GM04504 (cell line): ENCODE measurements around the gene FBXO48.
A peak's percentile ranks its signal among the peaks of the same experiment; 100 is the strongest.
"Not testable (repeated sequence)": the region's sequence is repeated elsewhere in the genome, so short reads cannot be mapped to it uniquely, and the experiment has no call there.

Source experiments
- DNase-seq: peaks from one replicate; pipeline ENCODE4 v3.0.0-alpha.2; 2012; ENCODE audit warnings: low read depth

FBXO48 gene

GRCh38 chr2:68467077-68467960, at the start of gene FBXO48, which contains the start of gene APLF:
Gene FBXO48 (minus strand): TSS chr2:68467294. CDS start chr2:68465145, 2,149 bp downstream.
Gene APLF (plus strand): TSS chr2:68467585. CDS start chr2:68467732, 147 bp downstream.
- DNase-seq, result peak; percentile 99

- no peak for DNase-seq
These were observed 49.2 kb upstream of the FBXO48 start for GRCh38 chr2:68516051-68516955.

GRCh38 chr2:68514316-68514929, 47.3 kb upstream of the FBXO48 start:
- no peak for DNase-seq

GRCh38 chr2:68512966-68513365, 45.9 kb upstream of the FBXO48 start:
- DNase-seq, result no peak

- DNase-seq, result no peak
These were observed 45.2 kb upstream of the FBXO48 start for GRCh38 chr2:68512326-68512725.

- no peak for DNase-seq
These were observed 39.1 kb upstream of the FBXO48 start for GRCh38 chr2:68506170-68506569.

GRCh38 chr2:68505603-68506159, 38.6 kb upstream of the FBXO48 start:
- no peak for DNase-seq

GRCh38 chr2:68501768-68502167, 34.7 kb upstream of the FBXO48 start:
- no peak for DNase-seq

GRCh38 chr2:68500649-68501048, 33.6 kb upstream of the FBXO48 start:
- no peak for DNase-seq

GRCh38 chr2:68499133-68499532, 32.0 kb upstream of the FBXO48 start:
- DNase-seq, result no peak

- no peak for DNase-seq
These were observed 24.5 kb upstream of the FBXO48 start for GRCh38 chr2:68491582-68491981.

- no peak for DNase-seq
These were observed 22.2 kb upstream of the FBXO48 start for GRCh38 chr2:68489282-68489681.

- DNase-seq, result not testable (repeated sequence)
These were observed 21.5 kb upstream of the FBXO48 start for GRCh38 chr2:68488605-68489004.

GRCh38 chr2:68487773-68488355, 20.8 kb upstream of the FBXO48 start:
- no peak for DNase-seq

GRCh38 chr2:68483011-68483410, 15.9 kb upstream of the FBXO48 start:
- no peak for DNase-seq

GRCh38 chr2:68482296-68482820, 15.3 kb upstream of the FBXO48 start:
- no peak for DNase-seq

GRCh38 chr2:68478688-68479087, 11.6 kb upstream of the FBXO48 start:
- DNase-seq, result no peak

GRCh38 chr2:68476454-68476853, 9.4 kb upstream of the FBXO48 start:
- DNase-seq, result no peak

- no peak for DNase-seq
These were observed 8.5 kb upstream of the FBXO48 start for GRCh38 chr2:68475576-68475975.

GRCh38 chr2:68475110-68475509, 8.0 kb upstream of the FBXO48 start:
- DNase-seq, result no peak

GRCh38 chr2:68472796-68473414, 5.8 kb upstream of the FBXO48 start:
- no peak for DNase-seq
